Endodermal cell (in vitro differentiated cells): ENCODE results near the gene TTC7B. TPM values are rescaled to one million over a fixed set of nuclear protein-coding genes. Genes with fewer than 3 reads are reported as not detected.

ENCODE experiments used
- DNase-seq: peaks from one replicate; pipeline ENCODE4 v3.0.0-alpha.2; 2017
- H3K27ac ChIP-seq: 2 replicates; pipeline ENCODE4 v1.5.1; 2013; ENCODE audit warnings: mild to moderate bottlenecking, low read depth, low read length, moderate library complexity
- H3K27me3 ChIP-seq: 2 replicates; pipeline ENCODE4 v1.6.1; 2013; ENCODE audit warnings: mild to moderate bottlenecking, low read length, moderate library complexity; ENCODE audit not compliant: insufficient read depth, control insufficient read depth, poor library complexity, severe bottlenecking
- H3K36me3 ChIP-seq: 2 replicates; pipeline ENCODE4 v1.7.0; 2013; ENCODE audit warnings: mild to moderate bottlenecking, low read length, moderate library complexity; ENCODE audit not compliant: control insufficient read depth, insufficient read depth
- H3K4me1 ChIP-seq: one replicate; pipeline ENCODE4 v1.7.0; 2013; ENCODE audit warnings: low read length; ENCODE audit not compliant: control insufficient read depth, insufficient read depth
- H3K4me3 ChIP-seq: 2 replicates; pipeline ENCODE4 v1.5.1; 2013; ENCODE audit warnings: mild to moderate bottlenecking, low read length, moderate library complexity
- H3K9ac ChIP-seq: 2 replicates; pipeline ENCODE4 v1.6.1; 2013; ENCODE audit warnings: mild to moderate bottlenecking, low read length, moderate library complexity; ENCODE audit not compliant: poor library complexity, severe bottlenecking; ENCODE audit errors: extremely low read depth
- H3K9me3 ChIP-seq: 2 replicates; pipeline ENCODE4 v1.6.1; 2013; ENCODE audit warnings: mild to moderate bottlenecking, low read length, moderate library complexity; ENCODE audit not compliant: control insufficient read depth
- H3K27ac Mint-ChIP-seq: 2 replicates; pipeline ENCODE4 v1.8.0; 2020; ENCODE audit warnings: mixed read lengths
- H3K27me3 Mint-ChIP-seq: 2 replicates; pipeline ENCODE4 v1.8.0; 2021; ENCODE audit warnings: mild to moderate bottlenecking, mixed read lengths; ENCODE audit not compliant: insufficient read depth
- H3K36me3 Mint-ChIP-seq: 2 replicates; pipeline ENCODE4 v1.8.0; 2020; ENCODE audit warnings: low read depth, mixed read lengths
- H3K4me1 Mint-ChIP-seq: 2 replicates; pipeline ENCODE4 v1.8.0; 2020; ENCODE audit warnings: mixed read lengths
- H3K4me3 Mint-ChIP-seq: 2 replicates; pipeline ENCODE4 v1.8.0; 2020; ENCODE audit warnings: mild to moderate bottlenecking, moderate library complexity, mixed read lengths
- H3K9me3 Mint-ChIP-seq: 2 replicates; pipeline ENCODE4 v1.8.0; 2020; ENCODE audit warnings: mild to moderate bottlenecking, mixed read lengths
- CTCF ChIP-seq: fragments of 200-600 bp; sonication (generic); conservative IDR thresholded peaks from 2 replicates; pipeline ENCODE4 v1.5.0; 2021; ENCODE audit warnings: antibody characterized with exemption, mild to moderate bottlenecking
- WGBS, 2 experiments: methylation state at CpG; one replicate each; pipeline versions ENCODE4 v1.1.5 to v1.1.7; 2013; ENCODE audit warnings: missing lambda C conversion rate in 2 of 2, mixed read lengths in 1 of 2; ENCODE audit not compliant: insufficient coverage in 1 of 2, insufficient read length in 1 of 2; 5-methylcytosine and 5-hydroxymethylcytosine counted together
- total RNA-seq, 2 donors: library from RNA; stranded (reverse); fragmentation: NEBNext Ultra II Directional in 1 of 2; extraction: Animal tissue kit (Norgen Biotek cat#: 25700) in 1 of 2; gene quantifications; 2 replicates in 1 of 2; 3 replicates in 1 of 2; pipeline ENCODE4 v1.2.1, GENCODE V29; 2021

Gene TTC7B
- total RNA-seq, 2 donors from 2014 or later, result 51.3 to 62.6 TPM

DNA sequence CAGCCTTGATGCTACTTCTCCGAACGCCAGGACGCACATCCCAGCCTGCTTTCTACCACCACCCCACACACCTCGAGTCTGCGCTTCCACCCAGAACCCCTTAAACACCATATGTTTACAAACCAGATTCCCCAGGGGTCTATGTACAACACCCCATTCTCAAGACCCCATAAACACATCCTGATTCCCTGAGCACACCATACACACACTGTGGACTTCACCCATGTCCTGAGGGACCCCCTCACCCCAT lies 733 bp downstream of the TTC7B start:
- no peaks in the 10 kb centered on the region for H3K36me3 Mint-ChIP-seq
- Histone ChIP-seq H3K27ac (no peak overlapping the region), H3K9me3 (no peaks in the 10 kb centered on the region), H3K4me1 (peaks cover 9% of the 10 kb centered on the region), H3K36me3 (no peaks in the 10 kb centered on the region), H3K9ac (peak overlapping the region; percentile 49), H3K4me3 (peak overlapping the region; percentile 90), H3K27me3 (no peaks in the 10 kb centered on the region)
- peaks cover 26% of the 10 kb centered on the region for H3K4me1 Mint-ChIP-seq
- DNase-seq, result no peak
- peak overlapping the region; percentile 73 for H3K4me3 Mint-ChIP-seq
- no peak for TF ChIP-seq CTCF
- H3K9me3 Mint-ChIP-seq, result no peaks in the 10 kb centered on the region
- H3K27ac Mint-ChIP-seq, result peak overlapping the region; percentile 45
- WGBS, 2 experiments, result 67% methylated on average over 5 of the region's 5 CpGs; no CpG with 5 or more reads in 1 of the 2 experiments
- H3K27me3 Mint-ChIP-seq, result peaks cover 17% of the 10 kb centered on the region

- TF ChIP-seq CTCF, result no peak
- Mint-ChIP-seq H3K4me1 (peaks cover 26% of the 10 kb centered on the region), H3K27ac (peak overlapping the region; percentile 45), H3K9me3 (no peaks in the 10 kb centered on the region), H3K4me3 (peak overlapping the region; percentile 73), H3K27me3 (peaks cover 12% of the 10 kb centered on the region), H3K36me3 (no peaks in the 10 kb centered on the region)
- Histone ChIP-seq H3K4me1 (peaks cover 9% of the 10 kb centered on the region), H3K27ac (no peak overlapping the region), H3K9me3 (no peaks in the 10 kb centered on the region), H3K27me3 (no peaks in the 10 kb centered on the region), H3K36me3 (no peaks in the 10 kb centered on the region), H3K4me3 (peak overlapping the region; percentile 90), H3K9ac (no peak overlapping the region)
- WGBS, 2 experiments, result 88 to 96% methylated on average over 5 to 13 of the region's 13 CpGs
- no peak for DNase-seq
Observed at GRCh38 chr14:90814806-90815571, 1.2 kb downstream of the TTC7B start.

- TF ChIP-seq CTCF, result no peak
- H3K36me3 ChIP-seq, result no peaks in the 10 kb centered on the region
- no peaks in the 10 kb centered on the region for H3K27me3 ChIP-seq
- no peak overlapping the region for H3K9ac ChIP-seq
- Mint-ChIP-seq H3K4me1 (peaks cover 26% of the 10 kb centered on the region), H3K4me3 (no peak overlapping the region), H3K27ac (no peak overlapping the region), H3K27me3 (peaks cover 9% of the 10 kb centered on the region), H3K9me3 (no peaks in the 10 kb centered on the region), H3K36me3 (no peaks in the 10 kb centered on the region)
- no peaks in the 10 kb centered on the region for H3K9me3 ChIP-seq
- 90 to 94% methylated on average over 4 of the region's 5 CpGs for WGBS, 2 experiments
- no peak overlapping the region for H3K27ac ChIP-seq
- no peak overlapping the region for H3K4me3 ChIP-seq
- peaks cover 9% of the 10 kb centered on the region for H3K4me1 ChIP-seq
- no peak for DNase-seq
Observed at GRCh38 chr14:90813442-90813841, 2.8 kb downstream of the TTC7B start.
